Breast epithelium (tissue), 4 donors: ENCODE data around the gene NANOG. TPM values are rescaled to one million over a fixed set of nuclear protein-coding genes. Genes with fewer than 3 reads are reported as not detected.
"Not testable (repeated sequence)": the region's sequence is repeated elsewhere in the genome, so short reads cannot be mapped to it uniquely, and the experiment has no call there.

Experiments used
- DNase-seq, 2 donors: peaks; one replicate each; pipeline ENCODE4 v3.0.0-alpha.2; 2019; ENCODE audit warnings: low spot score in 2 of 2
- H3K27ac ChIP-seq, 2 donors: fragments of 200-600 bp; sonication (generic) in 1 of 2; one replicate each; pipeline ENCODE4 v1.5.1; 2016 to 2019; ENCODE audit warnings: mild to moderate bottlenecking in 1 of 2
- H3K27me3 ChIP-seq, 2 donors: fragments of 200-600 bp; sonication (generic) in 1 of 2; one replicate each; pipeline versions ENCODE4 v1.5.1 to v1.6.0; 2017 to 2019; ENCODE audit warnings: control low read depth in 1 of 2, mild to moderate bottlenecking in 1 of 2
- H3K36me3 ChIP-seq: fragments of 200-600 bp; one replicate; pipeline ENCODE4 v1.5.1; 2019
- H3K4me1 ChIP-seq, 2 donors: fragments of 200-600 bp; sonication (generic); one replicate each; pipeline ENCODE4 v1.5.1; 2016 to 2019; ENCODE audit warnings: control low read depth in 1 of 2
- H3K4me3 ChIP-seq, 3 donors: fragments of 200-600 bp; sonication (generic); 1 replicate in 2 of 3; 2 replicates in 1 of 3; pipeline ENCODE4 v1.5.1; 2016 to 2019; ENCODE audit warnings: mild to moderate bottlenecking in 3 of 3, moderate library complexity in 2 of 3
- H3K9me3 ChIP-seq, 2 donors: fragments of 200-600 bp; sonication (generic) in 1 of 2; one replicate each; pipeline ENCODE4 v1.5.1; 2016 to 2019; ENCODE audit warnings: control low read depth in 1 of 2
- POLR2A ChIP-seq: fragments of 450-650 bp; IDR thresholded peaks from one replicate; pipeline ENCODE4 v1.6.1; 2016; ENCODE audit warnings: antibody characterized with exemption, mild to moderate bottlenecking, moderate library complexity
- POLR2AphosphoS5 ChIP-seq, 3 donors: sonication (generic); formaldehyde crosslinking; IDR thresholded peaks; one replicate each; pipeline ENCODE4 v1.6.1; 2017; ENCODE audit warnings: antibody characterized with exemption in 3 of 3
- intact Hi-C: fragments of 100-400 bp; cut with DNase I; formaldehyde crosslinking; loops from one replicate; pipeline ENCODE4 v1.15.1; 2023; ENCODE audit warnings: low total_unique reads
- total RNA-seq, 3 donors: library from RNA; depleted of rRNA; stranded (reverse); fragments of >200 nt; gene quantifications; one replicate each; pipeline ENCODE4 v1.1.0, GENCODE V29; 2016
- TF ChIP-seq, protein P1 (sequence below), 3 donors: fragments of 450-650 bp; IDR thresholded peaks; one replicate each; pipeline ENCODE4 v1.5.1; 2016 to 2017; ENCODE audit warnings: antibody characterized with exemption in 3 of 3, mild to moderate bottlenecking in 3 of 3, moderate library complexity in 3 of 3

Gene NANOG
- total RNA-seq, 3 donors from 2014 or later, result 0.15 to 0.32 TPM; not detected in 1

GRCh38 chr12:7834701-7835100 lies 45.5 kb downstream of the NANOG start:
- Histone ChIP-seq H3K36me3 (no peaks in the 10 kb centered on the region), H3K9me3 (no peaks in the 10 kb centered on the region), H3K27me3 (no peaks in the 10 kb centered on the region), H3K4me1 (no peaks in the 10 kb centered on the region), H3K4me3 (no peak overlapping the region), H3K27ac (no peak overlapping the region)
- intact Hi-C loops, result no loop called here
- no peak for DNase-seq
- TF ChIP-seq POLR2AphosphoS5 (IDR thresholded peaks at IDR 0.05) (no peak), POLR2A (no peak)
- TF ChIP-seq, protein P1, sequence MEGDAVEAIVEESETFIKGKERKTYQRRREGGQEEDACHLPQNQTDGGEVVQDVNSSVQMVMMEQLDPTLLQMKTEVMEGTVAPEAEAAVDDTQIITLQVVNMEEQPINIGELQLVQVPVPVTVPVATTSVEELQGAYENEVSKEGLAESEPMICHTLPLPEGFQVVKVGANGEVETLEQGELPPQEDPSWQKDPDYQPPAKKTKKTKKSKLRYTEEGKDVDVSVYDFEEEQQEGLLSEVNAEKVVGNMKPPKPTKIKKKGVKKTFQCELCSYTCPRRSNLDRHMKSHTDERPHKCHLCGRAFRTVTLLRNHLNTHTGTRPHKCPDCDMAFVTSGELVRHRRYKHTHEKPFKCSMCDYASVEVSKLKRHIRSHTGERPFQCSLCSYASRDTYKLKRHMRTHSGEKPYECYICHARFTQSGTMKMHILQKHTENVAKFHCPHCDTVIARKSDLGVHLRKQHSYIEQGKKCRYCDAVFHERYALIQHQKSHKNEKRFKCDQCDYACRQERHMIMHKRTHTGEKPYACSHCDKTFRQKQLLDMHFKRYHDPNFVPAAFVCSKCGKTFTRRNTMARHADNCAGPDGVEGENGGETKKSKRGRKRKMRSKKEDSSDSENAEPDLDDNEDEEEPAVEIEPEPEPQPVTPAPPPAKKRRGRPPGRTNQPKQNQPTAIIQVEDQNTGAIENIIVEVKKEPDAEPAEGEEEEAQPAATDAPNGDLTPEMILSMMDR (IDR thresholded peaks at IDR 0.05), result no peak

DNA sequence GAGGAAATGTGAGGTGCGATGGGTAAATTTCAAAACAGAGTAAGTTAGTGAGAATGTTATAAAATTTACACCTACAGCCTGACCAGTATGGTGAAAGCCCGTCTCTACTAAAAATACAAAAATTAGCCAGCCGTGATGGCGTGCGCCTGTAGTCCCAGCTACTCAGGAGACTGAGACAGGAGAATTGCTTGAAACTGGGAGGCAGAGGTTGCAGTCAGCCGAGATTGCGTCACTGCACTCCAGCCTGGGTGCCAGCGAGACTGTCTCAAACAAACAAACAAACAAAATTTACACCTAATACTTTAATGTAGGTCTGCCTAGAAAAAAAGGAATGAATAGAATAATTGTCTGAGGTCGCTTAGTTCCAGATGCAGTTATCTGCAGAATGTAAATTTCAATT lies 45.9 kb downstream of the NANOG start:
- DNase-seq, result no peak
- Histone ChIP-seq H3K27me3 (no peaks in the 10 kb centered on the region), H3K4me1 (no peaks in the 10 kb centered on the region), H3K27ac (no peak overlapping the region), H3K36me3 (no peaks in the 10 kb centered on the region), H3K4me3 (no peak overlapping the region), H3K9me3 (no peaks in the 10 kb centered on the region)
- intact Hi-C loops, result no loop called here
- TF ChIP-seq POLR2A (no peak), POLR2AphosphoS5 (IDR thresholded peaks at IDR 0.05) (no peak)
- TF ChIP-seq, protein P1 (IDR thresholded peaks at IDR 0.05), result no peak

DNA sequence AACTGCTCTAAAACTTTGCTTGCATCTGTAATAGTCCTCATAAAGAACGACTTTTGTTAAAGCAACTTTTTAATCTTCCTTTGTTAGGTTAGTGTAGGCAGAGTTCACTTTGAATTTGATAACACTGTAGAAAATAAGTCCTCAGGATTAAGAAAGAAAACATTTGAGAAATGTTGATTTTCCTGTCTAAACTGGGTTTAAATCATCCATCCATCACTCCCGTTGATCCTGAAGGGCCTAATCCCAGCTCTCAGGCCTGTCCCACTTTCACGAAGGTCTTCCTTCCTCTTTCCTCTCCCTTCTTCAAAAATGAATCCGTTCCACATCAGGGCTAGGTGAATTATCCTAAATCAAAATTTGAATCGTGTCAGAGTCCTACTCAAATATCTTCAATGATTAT lies 46.6 kb downstream of the NANOG start:
- Histone ChIP-seq H3K9me3 (no peaks in the 10 kb centered on the region), H3K27me3 (no peaks in the 10 kb centered on the region), H3K4me3 (no peak overlapping the region), H3K4me1 (no peaks in the 10 kb centered on the region), H3K36me3 (no peaks in the 10 kb centered on the region), H3K27ac (no peak overlapping the region)
- no peak for DNase-seq
- intact Hi-C loops, result no loop called here
- TF ChIP-seq POLR2A, result no peak
- TF ChIP-seq, protein P1 (IDR thresholded peaks at IDR 0.05), result no peak
- TF ChIP-seq POLR2AphosphoS5 (IDR thresholded peaks at IDR 0.05), result no peak

- TF ChIP-seq POLR2AphosphoS5 (IDR thresholded peaks at IDR 0.05), result no peak
- TF ChIP-seq POLR2A, result no peak
- TF ChIP-seq, protein P1 (IDR thresholded peaks at IDR 0.05), result no peak
- no peak overlapping the region for H3K27ac ChIP-seq
- H3K9me3 ChIP-seq, result no peaks in the 10 kb centered on the region
- H3K36me3 ChIP-seq, result no peaks in the 10 kb centered on the region
- H3K4me1 ChIP-seq, result no peaks in the 10 kb centered on the region
- no peaks in the 10 kb centered on the region for H3K27me3 ChIP-seq
- H3K4me3 ChIP-seq, result no peak overlapping the region
- intact Hi-C loops, result no loop called here
- no peak for DNase-seq
Observed at GRCh38 chr12:7837366-7837765, 48.2 kb downstream of the NANOG start.

GRCh38 chr12:7839226-7839625 lies 50.0 kb downstream of the NANOG start:
- H3K36me3 ChIP-seq, H3K9me3 ChIP-seq, H3K4me3 ChIP-seq, intact Hi-C loops, H3K27ac ChIP-seq, H3K4me1 ChIP-seq, H3K27me3 ChIP-seq: not testable (repeated sequence)
- peak in 1 of 2 donors; percentile 32 for DNase-seq

DNA sequence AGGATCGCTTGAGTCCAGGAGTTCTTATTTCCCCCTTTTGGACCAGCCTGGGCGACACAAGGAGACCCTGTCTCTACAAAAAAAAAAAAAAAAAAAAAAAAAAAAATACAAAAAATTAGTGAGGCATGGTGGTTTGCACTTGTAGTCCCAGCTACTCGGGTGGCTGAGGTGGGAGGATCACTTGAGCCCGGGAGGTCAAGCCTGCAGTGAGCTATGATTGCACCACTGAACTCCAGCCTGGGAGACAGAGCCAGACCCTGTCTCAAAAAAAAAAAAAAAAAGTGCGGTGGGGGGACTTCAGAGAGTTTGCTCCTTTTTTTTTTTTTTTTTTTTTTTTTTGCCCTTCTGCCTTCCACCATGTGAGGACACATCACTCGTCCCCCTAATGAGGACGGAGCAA lies 50.6 kb downstream of the NANOG start:
- H3K9me3 ChIP-seq, H3K27ac ChIP-seq, DNase-seq, H3K27me3 ChIP-seq, H3K4me1 ChIP-seq, H3K36me3 ChIP-seq, intact Hi-C loops, H3K4me3 ChIP-seq: not testable (repeated sequence)

DNA sequence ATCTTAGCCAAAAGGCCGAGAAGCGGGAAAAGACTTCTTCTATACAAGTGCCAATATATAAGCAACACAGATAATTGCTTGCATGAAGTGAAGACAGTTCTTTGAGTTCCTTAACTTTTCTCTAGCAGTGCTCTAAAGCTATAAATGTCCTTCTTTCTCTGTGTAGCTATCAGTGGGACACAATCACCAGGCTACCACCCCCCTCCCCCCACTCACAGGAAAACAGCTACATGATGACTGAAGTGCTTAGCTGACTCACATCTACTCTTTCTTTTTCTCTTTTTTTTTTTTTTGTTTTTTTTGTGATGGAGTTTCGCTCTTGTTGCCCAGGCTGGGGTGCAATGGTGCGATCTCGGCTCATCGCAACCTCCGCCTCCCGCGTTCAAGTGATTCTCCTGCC lies 53.2 kb downstream of the NANOG start:
- H3K9me3 ChIP-seq, H3K27ac ChIP-seq, H3K4me1 ChIP-seq, H3K27me3 ChIP-seq, H3K36me3 ChIP-seq, intact Hi-C loops, DNase-seq, H3K4me3 ChIP-seq: not testable (repeated sequence)

GRCh38 chr12:7843149-7843548 lies 53.9 kb downstream of the NANOG start:
- H3K27ac ChIP-seq, H3K27me3 ChIP-seq, H3K9me3 ChIP-seq, intact Hi-C loops, H3K4me3 ChIP-seq, H3K36me3 ChIP-seq, H3K4me1 ChIP-seq, DNase-seq: not testable (repeated sequence)

GRCh38 chr12:7843583-7843982 lies 54.4 kb downstream of the NANOG start:
- H3K27me3 ChIP-seq, H3K27ac ChIP-seq, H3K4me1 ChIP-seq, H3K9me3 ChIP-seq, DNase-seq, intact Hi-C loops, H3K36me3 ChIP-seq, H3K4me3 ChIP-seq: not testable (repeated sequence)
